HCT116 (cell line): ENCODE data around the gene GRIFIN. TPM values are rescaled to one million over a fixed set of nuclear protein-coding genes. Genes with fewer than 3 reads are reported as not detected.

Experiments
- ATAC-seq: fragments of 200-7000 bp; cut with Tn5 transposase; 2 replicates; pipeline ENCODE4 v1.9.1; 2020; ENCODE audit warnings: mild to moderate bottlenecking, moderate library complexity
- BruUV-seq: library from RNA; stranded (reverse); fragments of 400-500 nt; replicated peaks from 2 replicates; lab custom pipeline; 2021; lab: Mats Ljungman, UMichigan
- CTCF ChIA-PET: fragments of 300-600 bp; sonication (Branson Sonifier 250); formaldehyde crosslinking; loops from one replicate; lab custom pipeline; 2021; ENCODE audit warnings: antibody characterized with exemption; lab: Charles Lee
- POLR2A ChIA-PET: fragments of 300-600, 350-600 bp; sonication (Branson Sonifier 250); formaldehyde crosslinking; loops from one replicate; lab custom pipeline; 2021; ENCODE audit warnings: antibody characterized with exemption; lab: Charles Lee
- RAD21 ChIA-PET, 2 experiments: fragments of 300-600 bp; sonication (Branson Sonifier 250); formaldehyde crosslinking; loops; one replicate each; lab custom pipeline; 2023; ENCODE audit warnings: low total read pairs in 2 of 2; ENCODE audit not compliant: uncharacterized antibody in 2 of 2, unreplicated experiment in 2 of 2, low non-redundant PET in 1 of 2; lab: Charles Lee
- DNase-seq: peaks from one replicate; pipeline ENCODE4 v3.0.0-alpha.2; 2010; ENCODE audit warnings: low read depth, low spot score
- H2AFZ ChIP-seq: fragments of 200-600 bp; shearing (Covaris generic), sonication (generic); 2 replicates; pipeline ENCODE4 v1.6.1; 2017; ENCODE audit warnings: low read depth, mixed run types, mixed read lengths, antibody characterized with exemption, low read length; ENCODE audit not compliant: poor library complexity, severe bottlenecking
- H3K27ac ChIP-seq: 2 replicates; pipeline ENCODE4 v1.5.1; 2012; ENCODE audit warnings: low read depth, low read length
- H3K27me3 ChIP-seq: fragments of 200-600 bp; sonication (generic); 2 replicates; pipeline ENCODE4 v1.6.1; 2016; ENCODE audit warnings: mixed run types, low read length, mixed read lengths; ENCODE audit not compliant: insufficient read depth
- H3K36me3 ChIP-seq, 2 experiments: fragments of 200-500 bp in 1 of 2; fragments of 200-600 bp in 1 of 2; sonication (Bioruptor generic) in 1 of 2; sonication (generic) in 1 of 2; 2 replicates each; pipeline versions ENCODE4 v1.5.1 to v1.6.1; 2014 to 2016; ENCODE audit warnings: low read length in 2 of 2, inconsistent platforms in 1 of 2, mixed read lengths in 1 of 2, mixed run types in 1 of 2; ENCODE audit not compliant: insufficient read depth in 2 of 2, control insufficient read depth in 1 of 2
- H3K4me1 ChIP-seq, 2 experiments: fragments of 200-600 bp in 1 of 2; sonication (generic) in 1 of 2; 2 replicates each; pipeline versions ENCODE4 v1.5.1 to v1.6.1; 2012 to 2017; ENCODE audit warnings: low read length in 2 of 2, inconsistent platforms in 1 of 2, mild to moderate bottlenecking in 1 of 2, mixed read lengths in 1 of 2, mixed run types in 1 of 2, moderate library complexity in 1 of 2; ENCODE audit not compliant: insufficient read depth in 2 of 2, control insufficient read depth in 1 of 2
- H3K4me2 ChIP-seq: fragments of 200-600 bp; sonication (generic); 2 replicates; pipeline ENCODE4 v1.6.1; 2017; ENCODE audit warnings: mixed run types, low read length, mixed read lengths
- H3K4me3 ChIP-seq, 2 experiments: fragments of 200-600 bp in 1 of 2; sonication (generic) in 1 of 2; replicated peaks in 1 of 2; 2 replicates each; pipeline ENCODE4 v1.5.1; 2011 to 2016; ENCODE audit warnings: low read length in 2 of 2, control low read depth in 1 of 2, low read depth in 1 of 2, mild to moderate bottlenecking in 1 of 2, mixed read lengths in 1 of 2, mixed run types in 1 of 2
- H3K79me2 ChIP-seq: fragments of 200-600 bp; sonication (generic); 2 replicates; pipeline ENCODE4 v1.6.1; 2017; ENCODE audit warnings: mild to moderate bottlenecking, mixed run types, low read length, moderate library complexity, mixed read lengths; ENCODE audit not compliant: insufficient read depth
- H3K9ac ChIP-seq: fragments of 200-600 bp; sonication (generic); 2 replicates; pipeline ENCODE4 v1.6.1; 2016; ENCODE audit warnings: low read length, mixed read lengths
- H3K9me2 ChIP-seq: fragments of 200-600 bp; sonication (generic), shearing (Covaris generic); 2 replicates; pipeline ENCODE4 v1.6.1; 2017; ENCODE audit warnings: mixed run types, mild to moderate bottlenecking, moderate library complexity; ENCODE audit not compliant: insufficient read depth
- H3K9me3 ChIP-seq, 2 experiments: fragments of 200-500 bp in 1 of 2; fragments of 200-600 bp in 1 of 2; sonication (Bioruptor generic) in 1 of 2; sonication (generic) in 1 of 2; 2 replicates each; pipeline ENCODE4 v1.6.1; 2014 to 2017; ENCODE audit warnings: low read length in 2 of 2, mixed read lengths in 2 of 2, inconsistent platforms in 1 of 2, low read depth in 1 of 2, mild to moderate bottlenecking in 1 of 2, mixed run types in 1 of 2, moderate library complexity in 1 of 2; ENCODE audit not compliant: control insufficient read depth in 1 of 2, insufficient read depth in 1 of 2
- H4K20me1 ChIP-seq: fragments of 200-600 bp; sonication (generic), shearing (Covaris generic); 2 replicates; pipeline ENCODE4 v1.6.1; 2017; ENCODE audit warnings: mixed run types, mild to moderate bottlenecking, moderate library complexity; ENCODE audit not compliant: insufficient read depth
- CBX3 ChIP-seq: IDR thresholded peaks from 2 replicates; pipeline ENCODE4 v1.6.1; 2012; ENCODE audit warnings: low read depth
- EGR1 ChIP-seq: IDR thresholded peaks from 2 replicates; pipeline ENCODE4 v1.6.1; 2012; ENCODE audit warnings: low read depth
- EZH2 ChIP-seq: fragments of 200-600 bp; sonication (generic); IDR thresholded peaks from 2 replicates; pipeline ENCODE4 v1.6.1; 2017; ENCODE audit warnings: antibody characterized with exemption, mixed run types
- MAX ChIP-seq: IDR thresholded peaks from 2 replicates; pipeline ENCODE4 v1.6.1; 2012
- POLR2A ChIP-seq: IDR thresholded peaks from 2 replicates; pipeline ENCODE4 v1.7.0; 2011; ENCODE audit warnings: borderline replicate concordance; ENCODE audit not compliant: insufficient read depth, insufficient read length; ENCODE audit errors: extremely low read depth
- RAD21 ChIP-seq: IDR thresholded peaks from 2 replicates; pipeline ENCODE4 v1.6.1; 2012; ENCODE audit warnings: low read depth, mild to moderate bottlenecking
- SIN3A ChIP-seq: IDR thresholded peaks from 2 replicates; pipeline ENCODE4 v1.6.1; 2012; ENCODE audit warnings: low read depth
- SP1 ChIP-seq: IDR thresholded peaks from 2 replicates; pipeline ENCODE4 v1.6.1; 2012; ENCODE audit warnings: low read depth
- SRF ChIP-seq: IDR thresholded peaks from 2 replicates; pipeline ENCODE4 v1.6.1; 2012; ENCODE audit warnings: low read depth
- TCF7L2 ChIP-seq: IDR thresholded peaks from 2 replicates; pipeline ENCODE4 v1.7.0; 2011; ENCODE audit warnings: borderline replicate concordance, inconsistent platforms; ENCODE audit not compliant: insufficient read depth, insufficient read length; ENCODE audit errors: extremely low read depth
- YY1 ChIP-seq: IDR thresholded peaks from 2 replicates; pipeline ENCODE4 v1.6.1; 2011; ENCODE audit warnings: low read length, low read depth, moderate library complexity, mild to moderate bottlenecking; ENCODE audit not compliant: insufficient replicate concordance; ENCODE audit errors: extremely low read depth
- ZFX ChIP-seq: fragments of 450-650 bp; IDR thresholded peaks from 2 replicates; pipeline ENCODE4 v1.6.1; 2017
- ZNF274 ChIP-seq: fragments of 200-500 bp; sonication (Bioruptor generic); IDR thresholded peaks from 2 replicates; pipeline ENCODE4 v1.6.1; 2014; ENCODE audit warnings: mild to moderate bottlenecking, low read depth, low read length, inconsistent platforms
- intact Hi-C: fragments of 100-400 bp; cut with micrococcal nuclease; formaldehyde crosslinking; loops from 2 replicates; pipeline ENCODE4 v1.10.0; 2022
- total RNA-seq: library from RNA; stranded (reverse); gene quantifications from one replicate; pipeline ENCODE4 v1.2.1, GENCODE V29; 2021; ENCODE audit not compliant: unreplicated experiment
- TF ChIP-seq, protein P1 (sequence below): IDR thresholded peaks from 2 replicates; pipeline ENCODE4 v1.6.1; 2012

The GRIFIN gene
- total RNA-seq, 1 experiment from 2014 or later, result not detected

DNA sequence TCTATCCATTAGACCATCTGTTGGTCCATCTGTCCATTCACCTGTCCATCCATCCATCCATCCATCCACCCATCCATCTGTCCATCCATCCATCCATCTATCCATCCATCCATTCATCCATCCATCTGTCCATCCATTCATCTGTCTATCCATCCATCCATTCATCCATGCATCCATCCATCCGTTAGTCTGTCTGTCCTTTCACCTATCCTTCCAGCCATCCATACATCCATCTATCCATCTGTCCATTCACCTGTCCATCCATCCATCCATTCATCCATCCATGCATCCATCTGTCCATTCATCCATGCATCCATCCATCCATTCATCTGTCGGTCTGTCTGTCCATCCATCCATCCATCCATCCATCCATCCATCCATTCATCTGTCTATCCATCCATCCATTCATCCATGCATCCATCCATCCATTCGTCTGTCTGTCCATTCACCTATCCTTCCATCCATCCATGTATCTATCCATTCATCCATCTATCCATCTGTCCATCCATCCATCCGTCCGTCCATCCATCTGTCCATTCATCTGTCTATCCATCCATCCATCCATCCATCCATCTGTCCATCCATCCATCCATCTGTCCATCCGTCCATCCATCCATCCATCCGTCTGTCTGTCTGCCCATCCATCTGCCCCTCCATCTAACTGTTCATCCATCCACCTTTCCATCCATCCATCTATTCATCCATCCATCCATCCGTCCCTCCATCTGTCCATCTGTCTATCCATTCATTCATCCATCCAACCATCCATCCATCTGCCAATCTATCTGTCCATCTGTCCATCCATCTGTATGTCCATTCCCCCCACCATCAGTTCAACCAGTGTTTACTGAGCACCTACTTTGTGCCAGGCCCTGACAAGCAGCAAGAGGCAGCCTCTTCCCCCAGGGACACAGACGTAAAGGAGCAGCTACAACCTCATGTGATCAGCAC, 38.5 kb upstream of the GRIFIN start:
- ChIA-PET CTCF (no interaction called here), RAD21 (no interaction called here), POLR2A (no interaction called here)
- Histone ChIP-seq H3K9ac (no peak overlapping the region), H3K27ac (no peak overlapping the region), H3K4me1 (peaks cover 8 to 26% of the 10 kb centered on the region in 2 experiments; a peak in 3 of 4 replicates), H2AFZ (no peak overlapping the region), H4K20me1 (no peaks in the 10 kb centered on the region), H3K27me3 (no peaks in the 10 kb centered on the region), H3K9me2 (no peaks in the 10 kb centered on the region), H3K4me2 (no peak overlapping the region), H3K79me2 (no peaks in the 10 kb centered on the region), H3K4me3 (no peak overlapping the region), H3K36me3 (no peaks in the 10 kb centered on the region), H3K9me3 (no peaks in the 10 kb centered on the region)
- BruUV-seq, result no TSS peak
- intact Hi-C loops, result no loop called here
- TF ChIP-seq RAD21 (no peak), ZFX (no peak), MAX (no peak), EGR1 (no peak), EZH2 (no peak), YY1 (no peak), POLR2A (no peak), CBX3 (no peak)
- TF ChIP-seq, protein P1, sequence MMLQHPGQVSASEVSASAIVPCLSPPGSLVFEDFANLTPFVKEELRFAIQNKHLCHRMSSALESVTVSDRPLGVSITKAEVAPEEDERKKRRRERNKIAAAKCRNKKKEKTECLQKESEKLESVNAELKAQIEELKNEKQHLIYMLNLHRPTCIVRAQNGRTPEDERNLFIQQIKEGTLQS, result no peak
- DNase-seq, result no peak
- no peak for ATAC-seq

DNA sequence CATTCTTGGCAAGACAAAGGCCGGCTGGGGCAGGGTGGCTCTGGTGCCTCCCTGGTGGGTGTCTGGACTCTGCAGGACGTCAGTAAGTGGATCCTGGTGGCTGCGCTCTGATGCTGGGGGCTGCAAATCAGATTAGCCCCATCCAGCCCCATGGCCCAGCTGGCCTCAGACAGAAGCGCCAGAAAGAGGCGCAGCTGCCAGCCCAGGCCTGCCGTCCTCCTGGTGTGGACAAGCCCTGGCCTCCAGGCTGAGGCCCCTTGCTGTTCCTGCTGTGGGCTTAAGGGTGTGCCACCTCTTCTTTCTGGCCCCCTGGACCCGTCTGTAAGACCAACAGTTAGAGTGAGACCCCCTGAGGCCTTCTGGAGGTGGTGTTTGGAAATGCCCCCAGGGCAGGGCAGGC, 37.5 kb upstream of the GRIFIN start:
- H3K79me2 ChIP-seq, result no peaks in the 10 kb centered on the region
- ChIA-PET CTCF (no interaction called here), POLR2A (no interaction called here), RAD21 (no interaction called here)
- no peaks in the 10 kb centered on the region for H3K9me2 ChIP-seq
- H3K4me2 ChIP-seq, result no peak overlapping the region
- H4K20me1 ChIP-seq, result no peaks in the 10 kb centered on the region
- no peak overlapping the region for H3K4me3 ChIP-seq
- H3K9ac ChIP-seq, result no peak overlapping the region
- H3K4me1 ChIP-seq, result peaks cover 4 to 19% of the 10 kb centered on the region in 2 experiments; a peak in 2 of 4 replicates
- H3K27ac ChIP-seq, result no peak overlapping the region
- no peaks in the 10 kb centered on the region for H3K36me3 ChIP-seq
- DNase-seq, result no peak
- no peak for TF ChIP-seq RAD21
- no peak for TF ChIP-seq SRF
- TF ChIP-seq TCF7L2, result no peak
- TF ChIP-seq ZNF274, result no peak
- no peak for TF ChIP-seq SIN3A
- TF ChIP-seq MAX, result no peak
- TF ChIP-seq EGR1, result no peak
- TF ChIP-seq SP1, result no peak
- H2AFZ ChIP-seq, result no peak overlapping the region
- ATAC-seq, result no peak
- intact Hi-C loops, result no loop called here
- no peaks in the 10 kb centered on the region for H3K27me3 ChIP-seq
- no peaks in the 10 kb centered on the region for H3K9me3 ChIP-seq
- no TSS peak for BruUV-seq
